Smooth muscle cell (in vitro differentiated cells): ENCODE results near the gene ASB2. TPM values are rescaled to one million over a fixed set of nuclear protein-coding genes. Genes with fewer than 3 reads are reported as not detected.

Source experiments
- DNase-seq: peaks from one replicate; lab custom pipeline; 2025; ENCODE audit not compliant: unreplicated experiment; lab: John Stamatoyannopoulos, UW
- H2AFZ ChIP-seq: fragments of 200-600 bp; sonication (generic); 2 replicates; pipeline ENCODE4 v1.6.0; 2016; ENCODE audit warnings: antibody characterized with exemption, low read depth, mild to moderate bottlenecking
- H3F3A ChIP-seq: fragments of 200-600 bp; sonication (generic); 2 replicates; pipeline ENCODE4 v1.6.0; 2017; ENCODE audit warnings: antibody characterized with exemption, low read depth
- H3K27ac ChIP-seq: fragments of 200-600 bp; sonication (generic); 2 replicates; pipeline ENCODE4 v1.5.1; 2016; ENCODE audit warnings: low read depth, mild to moderate bottlenecking
- H3K27me3 ChIP-seq: fragments of 200-600 bp; sonication (generic); 2 replicates; pipeline ENCODE4 v1.6.1; 2016; ENCODE audit warnings: low read depth, mild to moderate bottlenecking
- H3K36me3 ChIP-seq: fragments of 200-600 bp; sonication (generic); 2 replicates; pipeline ENCODE4 v1.5.1; 2016; ENCODE audit warnings: low read depth
- H3K4me1 ChIP-seq: fragments of 200-600 bp; sonication (generic); 2 replicates; pipeline ENCODE4 v1.5.1; 2016; ENCODE audit warnings: low read depth
- H3K4me2 ChIP-seq: fragments of 200-600 bp; sonication (generic); 2 replicates; pipeline ENCODE4 v1.6.0; 2016; ENCODE audit warnings: mild to moderate bottlenecking
- H3K4me3 ChIP-seq: fragments of 200-600 bp; sonication (generic); 2 replicates; pipeline ENCODE4 v1.5.1; 2016; ENCODE audit warnings: mild to moderate bottlenecking
- H3K79me2 ChIP-seq: fragments of 200-600 bp; sonication (generic); 2 replicates; pipeline ENCODE4 v1.6.0; 2016; ENCODE audit warnings: low read depth, mild to moderate bottlenecking
- H3K9ac ChIP-seq: fragments of 200-600 bp; sonication (generic); 2 replicates; pipeline ENCODE4 v1.6.0; 2016; ENCODE audit warnings: low read depth
- H3K9me3 ChIP-seq: fragments of 200-600 bp; sonication (generic); replicated peaks from 2 replicates; pipeline ENCODE4 v1.5.1; 2016; ENCODE audit warnings: low read depth
- H4K20me1 ChIP-seq: fragments of 200-600 bp; sonication (generic); 2 replicates; pipeline ENCODE4 v1.6.0; 2016; ENCODE audit warnings: low read depth
- CTCF ChIP-seq: fragments of 200-600 bp; sonication (generic); IDR thresholded peaks from 2 replicates; pipeline ENCODE4 v1.5.1; 2017; ENCODE audit warnings: borderline replicate concordance, mild to moderate bottlenecking, antibody characterized with exemption; ENCODE audit not compliant: insufficient read depth, poor library complexity, severe bottlenecking
- WGBS: methylation state at CpG from one replicate; pipeline ENCODE4 v1.1.7; 2016; ENCODE audit warnings: low lambda C conversion rate; 5-methylcytosine and 5-hydroxymethylcytosine counted together
- polyA plus RNA-seq: library from polyadenylated mRNA; unstranded; fragments of >200 nt; fragmentation: Nextera tagmentation; extraction: Ambion mirVana; gene quantifications from 2 replicates; pipeline ENCODE4 v1.2.1, GENCODE V29; 2016
- total RNA-seq: library from RNA; depleted of rRNA; stranded (reverse); fragments of >200 nt; gene quantifications from 2 replicates; pipeline ENCODE4 v1.2.3, GENCODE V29; 2014

The ASB2 gene
- total and polyA plus RNA-seq, 2 experiments from 2014 or later: 0.99 TPM; not detected in 1

- H3F3A ChIP-seq: no peaks in the 10 kb centered on the region
- no peak overlapping the region for H3K4me3 ChIP-seq
- peaks cover 22% of the 10 kb centered on the region for H3K4me1 ChIP-seq
- no peak for TF ChIP-seq CTCF
- H3K9ac ChIP-seq: no peak overlapping the region
- no peaks in the 10 kb centered on the region for H3K9me3 ChIP-seq
- WGBS: 59% methylated on average over 3 of the region's 3 CpGs
- H3K36me3 ChIP-seq: no peaks in the 10 kb centered on the region
- no peaks in the 10 kb centered on the region for H3K27me3 ChIP-seq
- H3K4me2 ChIP-seq: peak overlapping the region; percentile 29
- H3K27ac ChIP-seq: no peak overlapping the region
- H2AFZ ChIP-seq: no peak overlapping the region
- no peak for DNase-seq
- H3K79me2 ChIP-seq: no peaks in the 10 kb centered on the region
- no peaks in the 10 kb centered on the region for H4K20me1 ChIP-seq
Measured at GRCh38 chr14:93984070-93984469, 7.7 kb upstream of the ASB2 start.

DNA sequence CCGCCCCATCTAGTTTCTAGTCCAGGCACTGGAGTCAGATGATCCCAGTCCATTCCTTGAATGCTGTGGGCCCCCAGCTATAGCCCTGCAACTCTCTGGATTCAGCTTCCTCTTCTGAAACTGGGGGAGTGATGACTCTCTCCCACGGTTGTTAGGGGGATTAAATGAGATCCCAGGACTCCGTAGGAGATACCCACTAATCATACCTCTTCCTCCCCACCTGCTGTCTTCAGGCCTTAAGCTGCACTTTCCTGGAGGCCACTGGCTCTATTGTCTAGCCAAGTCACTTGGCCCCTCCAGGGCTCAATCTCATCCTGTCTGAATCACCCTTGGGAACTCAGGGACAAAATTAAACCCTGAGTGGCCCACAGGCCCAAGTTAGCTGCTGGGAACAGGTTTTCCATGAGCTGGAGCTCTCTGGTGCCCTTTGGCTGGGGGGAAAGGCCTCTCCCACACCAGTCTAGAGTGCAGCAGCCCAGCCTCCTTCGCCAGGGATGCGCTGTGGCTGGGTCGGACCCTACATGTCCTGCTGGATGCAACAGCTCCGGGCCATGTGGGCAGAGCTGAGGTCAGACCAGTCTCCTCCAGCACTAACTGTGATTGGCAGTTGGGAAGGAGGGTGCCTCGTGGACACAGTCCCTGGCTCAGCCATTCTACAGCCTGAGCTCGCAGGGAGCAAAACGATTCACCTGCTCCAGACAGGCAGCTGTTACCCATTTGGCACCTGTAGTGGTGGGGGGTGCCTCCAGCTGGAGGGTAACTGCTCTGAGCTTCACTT, 6.0 kb upstream of the ASB2 start:
- DNase-seq: no peak
- H4K20me1 ChIP-seq: no peaks in the 10 kb centered on the region
- H3K27ac ChIP-seq: no peak overlapping the region
- no peak overlapping the region for H3K9ac ChIP-seq
- H3K9me3 ChIP-seq: no peaks in the 10 kb centered on the region
- TF ChIP-seq CTCF: no peak
- WGBS: 74% methylated on average over 10 of the region's 10 CpGs
- H3K27me3 ChIP-seq: no peaks in the 10 kb centered on the region
- no peaks in the 10 kb centered on the region for H3K36me3 ChIP-seq
- H2AFZ ChIP-seq: no peak overlapping the region
- no peaks in the 10 kb centered on the region for H3K79me2 ChIP-seq
- H3F3A ChIP-seq: no peaks in the 10 kb centered on the region
- H3K4me1 ChIP-seq: peaks cover 22% of the 10 kb centered on the region
- no peak overlapping the region for H3K4me2 ChIP-seq
- no peak overlapping the region for H3K4me3 ChIP-seq

DNA sequence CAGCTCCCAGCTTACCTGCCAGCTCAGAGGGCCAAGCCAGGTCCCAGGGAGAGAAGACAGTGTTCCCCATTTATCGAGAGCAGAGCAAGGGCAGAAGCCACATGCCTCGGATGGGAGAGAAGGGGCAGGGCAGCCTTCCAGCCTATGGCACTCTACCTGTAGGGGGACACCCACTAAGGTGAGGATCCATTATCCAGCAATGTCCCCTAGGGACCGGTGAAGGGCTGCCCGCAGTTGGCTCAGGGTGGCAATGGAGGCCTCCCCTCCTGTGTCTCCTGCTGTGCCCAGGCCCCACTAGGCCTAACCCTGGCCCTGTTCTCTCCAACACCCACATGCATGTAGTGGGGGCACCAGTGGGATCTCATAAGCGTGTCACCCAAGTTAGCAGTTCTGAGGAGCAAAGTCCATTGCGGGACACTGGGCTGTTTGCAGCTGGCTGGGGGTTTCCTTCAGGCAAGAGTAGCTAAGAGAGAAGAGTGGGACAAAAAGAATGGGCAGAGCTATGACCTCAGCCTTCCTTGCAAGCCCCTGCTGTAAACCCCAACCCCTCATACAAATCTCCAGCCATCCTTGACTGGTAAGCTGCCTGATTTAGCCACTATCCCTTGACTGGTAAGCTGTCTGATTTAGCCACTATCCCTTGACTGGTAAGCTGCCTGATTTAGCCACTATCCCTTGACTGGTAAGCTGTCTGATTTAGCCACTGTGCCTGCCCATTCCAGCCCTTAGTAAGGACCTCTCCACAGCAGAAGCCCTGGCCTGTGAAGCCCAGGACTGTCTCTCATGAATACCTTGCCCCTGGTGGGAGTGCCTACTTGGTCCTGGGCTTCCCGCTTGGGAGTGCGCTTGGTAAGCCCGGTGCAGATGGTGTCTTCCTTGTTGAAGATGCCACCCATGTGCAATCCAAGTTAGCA, 5.2 kb upstream of the ASB2 start:
- Histone ChIP-seq H3K4me3 (no peak overlapping the region), H3K9ac (no peak overlapping the region), H3K27ac (no peak overlapping the region), H3K4me2 (no peak overlapping the region), H3K4me1 (peaks cover 22% of the 10 kb centered on the region), H3K36me3 (no peaks in the 10 kb centered on the region), H2AFZ (no peak overlapping the region), H3F3A (no peaks in the 10 kb centered on the region), H3K79me2 (no peaks in the 10 kb centered on the region), H3K9me3 (no peaks in the 10 kb centered on the region), H4K20me1 (no peaks in the 10 kb centered on the region), H3K27me3 (no peaks in the 10 kb centered on the region)
- DNase-seq: no peak
- 97% methylated on average over 9 of the region's 9 CpGs for WGBS
- no peak for TF ChIP-seq CTCF
